Measurements from ENCODE around the gene CDCP1.

GRCh38 chr3:45123581-45124269 is 22.5 kb downstream of the CDCP1 start:
- TF ChIP-seq POLR2A (IDR thresholded peaks at IDR 0.05): no peak
- no peak for TF ChIP-seq CTCF (IDR thresholded peaks at IDR 0.05)
